GM12892 (cell line): ENCODE data around the gene ASXL2.

Experiments used
- POLR2A ChIP-seq: IDR thresholded peaks from 2 replicates; pipeline ENCODE4 v1.6.1; 2011; ENCODE audit warnings: low read depth, low read length, control low read depth
- POLR2AphosphoS5 ChIP-seq: IDR thresholded peaks from 2 replicates; pipeline ENCODE4 v1.6.1; 2011; ENCODE audit warnings: low read depth, low read length, control low read depth

DNA sequence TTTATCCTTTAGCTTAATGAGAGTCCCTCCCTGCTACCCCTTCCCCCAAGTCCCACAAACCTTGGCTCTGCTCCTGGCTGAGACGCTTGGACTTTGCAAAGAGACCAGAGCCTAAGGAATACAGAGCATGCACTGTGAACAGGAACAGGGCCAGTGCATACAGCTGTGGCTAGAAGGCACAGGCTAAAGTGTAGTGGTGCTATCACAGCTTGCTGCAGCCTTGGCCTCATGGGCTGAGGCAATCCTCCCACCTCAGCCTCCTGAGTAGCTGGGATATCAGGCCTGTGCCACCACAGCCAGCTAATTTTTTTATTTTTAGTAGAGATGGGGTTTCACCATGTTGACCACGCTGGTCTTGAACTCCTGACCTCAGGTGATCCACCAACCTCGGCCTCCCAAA, 39.5 kb upstream of the ASXL2 start:
- TF ChIP-seq POLR2A (no peak), POLR2AphosphoS5 (no peak)
